Natural killer cell (primary cell): ENCODE results near the gene OR51Q1. TPM values are rescaled to one million over a fixed set of nuclear protein-coding genes. Genes with fewer than 3 reads are reported as not detected.

Source experiments
- ATAC-seq, 3 donors: fragments of 150-1000 bp in 2 of 3; fragments of 200-7000 bp in 1 of 3; cut with Tn5 transposase; 1 replicate in 1 of 3; 2 replicates in 2 of 3; pipeline ENCODE4 v1.10.0; 2021; ENCODE audit warnings: mild to moderate bottlenecking in 2 of 3, moderate library complexity in 2 of 3
- DNase-seq, 2 donors: peaks; one replicate each; pipeline versions ENCODE4 v3.0.0 to v3.0.0-alpha.2; 2013 to 2021; ENCODE audit warnings: mixed read lengths in 1 of 2
- H3K27ac ChIP-seq: one replicate; pipeline ENCODE4 v1.5.1; 2013; ENCODE audit warnings: mild to moderate bottlenecking, low read length
- H3K27me3 ChIP-seq: one replicate; pipeline ENCODE4 v1.6.1; 2013; ENCODE audit warnings: low read length; ENCODE audit not compliant: control insufficient read depth, insufficient read depth
- H3K36me3 ChIP-seq: one replicate; pipeline ENCODE4 v1.6.1; 2013; ENCODE audit warnings: low read length; ENCODE audit not compliant: control insufficient read depth, insufficient read depth
- H3K4me1 ChIP-seq: one replicate; pipeline ENCODE4 v1.6.1; 2013; ENCODE audit warnings: low read length; ENCODE audit not compliant: control insufficient read depth, insufficient read depth
- H3K4me3 ChIP-seq: one replicate; pipeline ENCODE4 v1.5.1; 2013; ENCODE audit warnings: low read length
- H3K9me3 ChIP-seq: one replicate; pipeline ENCODE4 v1.6.1; 2013; ENCODE audit warnings: low read length; ENCODE audit not compliant: control insufficient read depth, insufficient read depth
- H3K27ac Mint-ChIP-seq, 2 donors: one replicate each; pipeline ENCODE4 v1.8.0; 2022; ENCODE audit warnings: mild to moderate bottlenecking in 2 of 2, mixed read lengths in 2 of 2, moderate library complexity in 1 of 2
- H3K27me3 Mint-ChIP-seq, 2 donors: one replicate each; pipeline ENCODE4 v1.8.0; 2022; ENCODE audit warnings: low read depth in 2 of 2, mixed read lengths in 2 of 2
- H3K36me3 Mint-ChIP-seq: one replicate; pipeline ENCODE4 v1.8.0; 2022; ENCODE audit warnings: mixed read lengths
- H3K4me1 Mint-ChIP-seq, 2 donors: one replicate each; pipeline ENCODE4 v1.8.0; 2022; ENCODE audit warnings: mixed read lengths in 2 of 2
- H3K4me3 Mint-ChIP-seq: one replicate; pipeline ENCODE4 v1.8.0; 2022; ENCODE audit warnings: mild to moderate bottlenecking, moderate library complexity, mixed read lengths
- H3K9me3 Mint-ChIP-seq, 2 donors: one replicate each; pipeline ENCODE4 v1.8.0; 2022; ENCODE audit warnings: mixed read lengths in 2 of 2
- CTCF ChIP-seq: fragments of 200-600 bp; IDR thresholded peaks from one replicate; pipeline ENCODE4 v1.8.0; 2022; ENCODE audit warnings: antibody characterized with exemption
- WGBS: methylation state at CpG from one replicate; pipeline ENCODE4 v1.1.7; 2013; ENCODE audit warnings: missing lambda C conversion rate; ENCODE audit not compliant: insufficient coverage; 5-methylcytosine and 5-hydroxymethylcytosine counted together
- intact Hi-C: fragments of 100-400 bp; cut with micrococcal nuclease; formaldehyde crosslinking; loops from one replicate; pipeline ENCODE4 v1.14.2; 2022
- total RNA-seq, 4 donors: library from RNA; stranded (reverse); fragments of 120-200 nt in 1 of 4; gene quantifications; one replicate each; pipeline versions ENCODE4 v1.2.3 to v1.2.4, GENCODE V29; 2013 to 2022

OR51Q1 gene
- not detected for total RNA-seq
- total RNA-seq (2013), result not detected

DNA sequence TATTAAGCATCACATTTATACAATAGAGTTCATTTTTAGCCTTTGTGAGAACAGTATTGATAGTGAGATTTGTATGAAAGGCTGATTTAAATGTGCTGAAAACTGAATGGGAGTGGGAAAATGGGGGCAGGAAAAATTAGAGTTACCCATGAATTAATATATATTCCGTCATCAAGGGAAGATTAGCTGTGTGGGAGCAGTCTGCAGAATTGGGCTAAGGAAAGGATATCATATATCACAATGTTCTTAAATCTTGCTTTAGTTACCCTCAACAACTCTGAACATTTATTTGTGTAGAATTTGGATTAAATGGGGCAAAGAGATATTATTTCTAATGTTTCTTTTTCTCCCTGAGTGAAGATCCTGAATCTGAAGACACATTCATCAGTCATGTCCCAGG is at the start of gene OR51Q1:
TSS of gene OR51Q1 (plus strand) at position 301 of the 400 bp plus-strand sequence. CDS start at position 391, 90 bp downstream.
- no peaks in the 10 kb centered on the region for H3K36me3 Mint-ChIP-seq
- no peak for ATAC-seq
- H3K4me1 Mint-ChIP-seq, result no peaks in the 10 kb centered on the region
- no peak for DNase-seq
- no peak for TF ChIP-seq CTCF
- intact Hi-C loops, result no loop called here
- WGBS, result no CpG with 5 or more reads among the region's 1 CpG
- peaks cover 2% of the 10 kb centered on the region for H3K27me3 ChIP-seq
- no peaks in the 10 kb centered on the region for H3K4me1 ChIP-seq
- H3K9me3 Mint-ChIP-seq, result peaks cover 0 to 5% of the 10 kb centered on the region in 2 donors
- no peak within 1 kb of the TSS for H3K4me3 Mint-ChIP-seq
- no peaks in the 10 kb centered on the region for H3K9me3 ChIP-seq
- H3K4me3 ChIP-seq, result no peak within 1 kb of the TSS
- peaks cover 4 to 5% of the 10 kb centered on the region in 2 donors for H3K27me3 Mint-ChIP-seq
- H3K27ac Mint-ChIP-seq, result no peak within 1 kb of the TSS
- no peaks in the 10 kb centered on the region for H3K36me3 ChIP-seq
- no peak within 1 kb of the TSS for H3K27ac ChIP-seq

DNA sequence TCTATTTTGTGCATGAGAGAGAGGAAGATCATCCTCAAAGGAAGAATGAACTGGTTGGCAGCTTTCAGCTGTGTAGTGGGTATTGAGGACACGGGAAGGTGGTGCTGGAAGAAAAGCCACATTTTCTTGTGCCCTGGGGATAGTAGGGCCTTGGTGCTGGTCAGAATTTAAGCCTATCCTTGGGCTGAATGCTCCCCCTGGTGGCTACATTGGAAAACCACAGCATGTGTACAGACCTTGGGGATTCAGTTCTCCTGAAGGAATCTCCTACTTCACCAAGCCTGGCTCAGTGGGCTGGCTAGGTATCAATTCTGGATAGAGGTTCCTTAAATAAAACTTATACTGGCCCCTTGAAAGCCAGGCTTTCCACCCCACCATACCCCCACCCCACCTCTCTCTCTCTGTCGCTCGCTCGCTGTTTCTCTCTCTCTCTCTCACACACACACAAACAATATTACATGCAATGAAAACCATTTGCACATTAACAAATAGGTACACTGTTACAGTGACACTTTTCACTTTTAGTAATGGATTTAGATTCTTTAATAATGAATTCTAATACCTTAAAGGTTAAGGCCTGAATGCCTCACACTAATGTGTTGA is 41.1 kb upstream of the OR51Q1 start:
- DNase-seq, result peak in 1 of 2 donors; percentile 19

GRCh38 chr11:5383576-5383975 is 38.3 kb upstream of the OR51Q1 start, which contains the start of gene OR51M1:
Gene OR51M1 (plus strand): TSS chr11:5383812. CDS start chr11:5389399, 5,587 bp downstream.
- no peaks in the 10 kb centered on the region for H3K4me1 Mint-ChIP-seq
- no peaks in the 10 kb centered on the region for H3K27me3 Mint-ChIP-seq
- DNase-seq (no peak), ATAC-seq (no peak)
- H3K27ac Mint-ChIP-seq, result no peak within 1 kb of the TSS
- H3K9me3 Mint-ChIP-seq, result no peaks in the 10 kb centered on the region
- TF ChIP-seq CTCF, result no peak
- Histone ChIP-seq H3K27ac (no peak within 1 kb of the TSS), H3K27me3 (no peaks in the 10 kb centered on the region), H3K36me3 (no peaks in the 10 kb centered on the region), H3K9me3 (no peaks in the 10 kb centered on the region), H3K4me1 (no peaks in the 10 kb centered on the region), H3K4me3 (no peak within 1 kb of the TSS)
- H3K36me3 Mint-ChIP-seq, result no peaks in the 10 kb centered on the region
- intact Hi-C loops, result no loop called here
- 76% methylated on average over 1 of the region's 1 CpG for WGBS
- H3K4me3 Mint-ChIP-seq, result no peak within 1 kb of the TSS

More for the DNA sequence above, 41.1 kb upstream of the OR51Q1 start:
- intact Hi-C loops, result no loop called here
- H3K4me1 ChIP-seq, result no peaks in the 10 kb centered on the region
- H3K36me3 Mint-ChIP-seq, result no peaks in the 10 kb centered on the region
- H3K9me3 Mint-ChIP-seq, result no peaks in the 10 kb centered on the region
- no peaks in the 10 kb centered on the region for H3K36me3 ChIP-seq
- no peak overlapping the region for H3K4me3 Mint-ChIP-seq
- H3K27me3 ChIP-seq, result no peaks in the 10 kb centered on the region
- no peaks in the 10 kb centered on the region for H3K9me3 ChIP-seq
- ATAC-seq, result peak in 1 of 3 donors; percentile 42
- WGBS, result 76% methylated on average over 4 of the region's 4 CpGs
- no peak for TF ChIP-seq CTCF
- no peak overlapping the region for H3K27ac ChIP-seq
- H3K4me1 Mint-ChIP-seq, result no peaks in the 10 kb centered on the region
- no peak overlapping the region for H3K27ac Mint-ChIP-seq
- no peaks in the 10 kb centered on the region for H3K27me3 Mint-ChIP-seq
- no peak overlapping the region for H3K4me3 ChIP-seq

DNA sequence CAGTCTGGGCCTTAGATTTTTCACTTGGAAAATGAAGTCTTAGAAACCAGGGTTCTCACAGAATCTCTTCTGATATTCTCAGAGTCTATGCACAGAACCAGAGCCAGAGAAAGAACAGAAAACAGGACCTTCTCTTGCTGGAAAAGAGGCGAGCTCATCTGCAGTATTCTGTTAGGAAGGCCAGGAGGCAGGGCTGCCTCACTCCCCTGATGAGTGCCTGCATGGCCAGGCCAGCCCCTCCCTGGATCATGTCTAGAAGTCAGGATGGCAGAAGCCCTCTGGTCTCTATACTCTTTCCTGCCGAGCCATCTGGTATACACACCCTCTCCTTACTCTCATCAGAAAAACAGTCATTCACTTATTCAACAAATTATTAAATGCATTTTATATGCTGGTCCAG is 37.6 kb upstream of the OR51Q1 start:
- no peak for TF ChIP-seq CTCF
- no peak overlapping the region for H3K4me3 Mint-ChIP-seq
- H3K9me3 Mint-ChIP-seq, result no peaks in the 10 kb centered on the region
- no peak overlapping the region for H3K4me3 ChIP-seq
- H3K36me3 ChIP-seq, result no peaks in the 10 kb centered on the region
- no peaks in the 10 kb centered on the region for H3K27me3 Mint-ChIP-seq
- H3K27me3 ChIP-seq, result no peaks in the 10 kb centered on the region
- no peak overlapping the region for H3K27ac Mint-ChIP-seq
- ATAC-seq, result no peak
- no peaks in the 10 kb centered on the region for H3K4me1 ChIP-seq
- H3K36me3 Mint-ChIP-seq, result no peaks in the 10 kb centered on the region
- no peak for DNase-seq
- H3K27ac ChIP-seq, result no peak overlapping the region
- intact Hi-C loops, result no loop called here
- H3K4me1 Mint-ChIP-seq, result no peaks in the 10 kb centered on the region
- H3K9me3 ChIP-seq, result no peaks in the 10 kb centered on the region
- 77% methylated on average over 2 of the region's 2 CpGs for WGBS
